ENCODE results near the gene NRK. TPM values are rescaled to one million over a fixed set of nuclear protein-coding genes. Genes with fewer than 3 reads are reported as not detected.
"Not testable (repeated sequence)": the region's sequence is repeated elsewhere in the genome, so short reads cannot be mapped to it uniquely, and the experiment has no call there.

The NRK gene
- total RNA-seq (1 to 10 TPM; 1.2 to 6.1 (median 4.6) TPM), polyA plus RNA-seq (under 1 TPM in 2 of 3 donors, not detected in 1; under 0.01 to 0.10 TPM)

GRCh38 chrX:105822138-105823091, at the start of gene NRK:
Gene NRK (plus strand): TSS chrX:105822539. CDS start chrX:105822846, 307 bp downstream.
- peak; percentile 67 for DNase-seq
- H3K9me3 ChIP-seq = no peaks in the 10 kb centered on the region
- WGBS, 2 donors = 2 to 6% methylated on average over 73 to 76 of the region's 76 CpGs
- no peaks in the 10 kb centered on the region for H3K36me3 ChIP-seq
- intact Hi-C loops (cut with DNase I) = no loop called here
- peaks cover 0 to 3% (median 0%) of the 10 kb centered on the region in 4 donors for H3K4me1 ChIP-seq
- TF ChIP-seq EP300 (IDR thresholded peaks at IDR 0.05) (no peak), POLR2AphosphoS5 (IDR thresholded peaks at IDR 0.05) (no peak), CTCF (IDR thresholded peaks at IDR 0.05) (no peak), POLR2A (IDR thresholded peaks at IDR 0.05) (no peak)
- H3K27ac ChIP-seq = peak within 1 kb of the TSS; percentile 12 to 32 (median 28)
- peak within 1 kb of the TSS; percentile 7 to 48 (median 38) for H3K4me3 ChIP-seq
- peaks cover 9 to 18% (median 14%) of the 10 kb centered on the region in 3 donors for H3K27me3 ChIP-seq

- H3K4me3 ChIP-seq = no peak overlapping the region
- H3K9me3 ChIP-seq = no peaks in the 10 kb centered on the region
- TF ChIP-seq CTCF (IDR thresholded peaks at IDR 0.05) = no peak
- TF ChIP-seq POLR2A (IDR thresholded peaks at IDR 0.05) = no peak
- no peak for TF ChIP-seq POLR2AphosphoS5 (IDR thresholded peaks at IDR 0.05)
- no peak for TF ChIP-seq EP300 (IDR thresholded peaks at IDR 0.05)
- intact Hi-C loops (cut with DNase I) = no loop called here
- H3K27me3 ChIP-seq = no peaks in the 10 kb centered on the region
- H3K4me1 ChIP-seq = no peaks in the 10 kb centered on the region
- DNase-seq = no peak
- no peak overlapping the region for H3K27ac ChIP-seq
- H3K36me3 ChIP-seq = no peaks in the 10 kb centered on the region
Observed at GRCh38 chrX:105773801-105774200, 48.5 kb upstream of the NRK start.

- H3K9me3 ChIP-seq = no peaks in the 10 kb centered on the region
- no peaks in the 10 kb centered on the region for H3K36me3 ChIP-seq
- DNase-seq = no peak
- intact Hi-C loops (cut with DNase I) = no loop called here
- no peak overlapping the region for H3K27ac ChIP-seq
- H3K27me3 ChIP-seq = no peaks in the 10 kb centered on the region
- no peak overlapping the region for H3K4me3 ChIP-seq
- WGBS, 2 donors = 66 to 76% methylated on average over 3 of the region's 3 CpGs
- TF ChIP-seq POLR2AphosphoS5 (IDR thresholded peaks at IDR 0.05) = no peak
- TF ChIP-seq POLR2A (IDR thresholded peaks at IDR 0.05) = no peak
- no peak for TF ChIP-seq EP300 (IDR thresholded peaks at IDR 0.05)
- no peak for TF ChIP-seq CTCF (IDR thresholded peaks at IDR 0.05)
- H3K4me1 ChIP-seq = no peaks in the 10 kb centered on the region
Observed at GRCh38 chrX:105775679-105776078, 46.7 kb upstream of the NRK start.

- Histone ChIP-seq H3K4me1 (no peaks in the 10 kb centered on the region), H3K9me3 (no peaks in the 10 kb centered on the region), H3K36me3 (no peaks in the 10 kb centered on the region), H3K27ac (no peak overlapping the region), H3K27me3 (no peaks in the 10 kb centered on the region), H3K4me3 (no peak overlapping the region)
- TF ChIP-seq POLR2AphosphoS5 (IDR thresholded peaks at IDR 0.05) = no peak
- no peak for TF ChIP-seq EP300 (IDR thresholded peaks at IDR 0.05)
- TF ChIP-seq CTCF (IDR thresholded peaks at IDR 0.05) = no peak
- no peak for TF ChIP-seq POLR2A (IDR thresholded peaks at IDR 0.05)
- WGBS, 2 donors = 73 to 76% methylated on average over 1 of the region's 1 CpG
- DNase-seq = no peak
- intact Hi-C loops (cut with DNase I) = no loop called here
Observed at GRCh38 chrX:105781804-105782203, 40.5 kb upstream of the NRK start.

GRCh38 chrX:105796877-105797276, 25.5 kb upstream of the NRK start:
- DNase-seq; H3K9me3 ChIP-seq; H3K27ac ChIP-seq; H3K4me3 ChIP-seq; H3K4me1 ChIP-seq; H3K27me3 ChIP-seq; intact Hi-C loops (cut with DNase I); H3K36me3 ChIP-seq: not testable (repeated sequence)
- WGBS, 2 donors = 90 to 94% methylated on average over 26 of the region's 26 CpGs

Data from sigmoid colon (tissue), 7 donors.